ENCODE measurements around the gene MATN3. TPM values are rescaled to one million over a fixed set of nuclear protein-coding genes. Genes with fewer than 3 reads are reported as not detected.

Gene MATN3
- polyA plus RNA-seq, 5 donors, result 8.0 to 12.3 (median 9.1) TPM

DNA sequence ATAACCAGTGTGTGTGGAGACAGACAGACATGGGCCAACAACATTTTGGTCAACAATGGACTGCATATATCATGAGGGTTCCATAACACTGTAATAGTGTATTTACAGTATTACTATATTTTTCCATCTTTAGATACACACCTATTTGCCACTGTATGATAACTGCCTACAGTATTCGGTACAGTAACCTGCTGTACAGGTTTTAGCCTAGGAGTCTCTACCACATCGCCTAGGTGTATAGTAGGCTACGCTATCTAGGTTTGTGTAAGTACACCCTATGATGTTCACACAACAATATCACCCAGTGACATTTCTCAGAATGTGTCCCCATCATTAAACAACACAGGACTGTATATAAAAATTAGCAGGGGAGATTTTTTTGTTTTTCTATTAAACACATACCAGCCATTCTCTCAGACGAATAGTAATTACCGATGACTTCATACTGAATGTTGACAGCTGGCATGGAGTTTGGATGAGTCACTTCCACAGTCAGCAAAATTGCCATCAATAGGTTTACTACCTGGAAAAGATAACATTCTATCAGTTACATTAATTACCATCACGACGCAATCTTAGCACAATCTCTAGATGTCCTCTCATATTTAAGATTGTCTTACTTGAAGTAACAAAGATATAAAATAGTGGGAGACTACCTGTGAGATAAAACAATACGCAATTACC is 28.2 kb upstream of the MATN3 start:
- DNase-seq, result no peak

DNA sequence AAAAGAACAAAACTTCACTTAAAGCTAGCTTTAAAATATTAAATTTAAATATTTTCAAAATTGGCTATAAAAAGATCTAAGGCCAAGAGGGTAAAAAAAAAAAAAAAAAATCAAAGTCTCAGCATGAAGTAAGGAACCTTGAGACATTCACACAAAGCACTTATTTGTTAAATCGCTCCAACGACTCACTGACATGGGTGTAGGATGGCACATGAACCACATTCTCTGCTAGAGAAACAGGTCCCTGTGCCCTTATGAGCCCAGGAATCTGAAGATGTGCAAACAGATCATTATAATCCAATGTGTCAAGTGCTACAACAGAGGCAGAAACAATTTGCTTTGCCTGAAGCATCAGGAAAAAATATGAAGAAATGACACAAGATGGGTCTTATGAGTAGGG is 25.2 kb upstream of the MATN3 start:
- no peak for DNase-seq

DNA sequence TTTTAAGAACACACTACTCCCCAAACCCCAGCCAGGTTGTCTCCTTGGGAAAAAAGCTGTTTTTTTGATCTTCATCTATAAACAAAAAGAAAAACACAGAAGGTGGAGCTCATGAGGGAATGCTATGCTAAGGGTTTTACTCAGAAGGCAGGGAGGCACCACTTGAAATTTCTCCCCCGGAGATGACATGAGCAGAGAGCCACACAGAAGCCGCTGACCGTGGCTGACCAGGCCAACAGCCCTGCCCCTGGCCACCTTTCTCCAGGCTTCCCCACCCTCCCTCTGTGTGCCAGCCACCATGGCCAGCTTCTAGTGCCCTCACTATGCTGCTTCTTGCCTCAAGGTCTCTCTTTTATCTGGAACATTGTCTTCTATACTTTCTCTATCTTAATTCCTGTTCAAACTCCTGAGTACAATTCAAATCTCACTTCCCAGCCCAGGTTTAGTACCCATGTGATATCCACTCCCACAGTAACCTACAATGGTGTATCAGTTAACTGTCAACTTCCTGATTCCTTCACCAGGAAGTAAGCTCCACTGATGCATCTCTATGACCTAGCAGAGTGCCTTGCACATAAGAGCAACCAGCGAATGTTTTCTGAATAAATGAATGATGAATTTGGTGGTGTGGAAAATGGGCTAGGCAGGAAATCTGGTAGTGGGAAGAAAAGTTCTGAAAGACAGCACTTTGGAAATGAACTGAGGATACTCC is 23.6 kb upstream of the MATN3 start:
- DNase-seq, result no peak

DNA sequence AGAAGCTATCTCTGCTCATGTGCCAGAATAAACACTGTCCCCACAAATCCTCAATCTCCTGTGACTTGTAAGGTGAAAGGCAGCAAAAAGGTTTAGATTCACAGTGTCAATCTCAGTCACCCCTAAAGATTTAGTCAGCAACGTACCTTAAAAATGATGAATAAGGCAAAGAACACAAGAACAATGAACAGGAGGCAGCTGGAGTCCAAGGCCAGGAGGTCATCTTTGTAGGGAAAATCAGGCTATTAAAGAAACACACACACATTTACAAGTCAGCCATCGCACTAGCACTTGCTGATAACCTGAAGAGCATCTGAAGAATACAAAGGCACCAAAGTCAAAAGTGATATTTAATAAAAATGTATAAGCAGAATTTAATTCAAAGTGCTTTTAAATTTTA is 22.4 kb upstream of the MATN3 start:
- no peak for DNase-seq

DNA sequence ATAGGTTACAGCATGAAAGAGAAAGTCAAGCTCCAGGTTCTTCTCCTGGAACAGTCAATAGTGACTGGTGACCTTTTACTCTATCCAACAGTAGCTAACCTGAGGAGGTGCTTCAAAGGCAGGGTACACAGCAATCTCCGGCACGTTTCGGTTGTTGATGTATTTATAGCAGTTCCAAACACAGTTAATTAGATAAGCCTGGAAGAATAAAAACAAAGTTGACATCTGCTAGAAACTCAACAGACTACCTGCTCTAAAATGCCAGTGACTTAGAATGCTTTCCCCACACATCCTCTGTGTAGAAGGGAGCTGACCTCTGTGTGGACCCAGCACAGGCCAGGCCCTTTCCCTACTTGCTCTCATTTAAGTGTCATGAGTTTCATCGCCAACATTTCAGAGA is 21.8 kb upstream of the MATN3 start:
- DNase-seq, result no peak

DNA sequence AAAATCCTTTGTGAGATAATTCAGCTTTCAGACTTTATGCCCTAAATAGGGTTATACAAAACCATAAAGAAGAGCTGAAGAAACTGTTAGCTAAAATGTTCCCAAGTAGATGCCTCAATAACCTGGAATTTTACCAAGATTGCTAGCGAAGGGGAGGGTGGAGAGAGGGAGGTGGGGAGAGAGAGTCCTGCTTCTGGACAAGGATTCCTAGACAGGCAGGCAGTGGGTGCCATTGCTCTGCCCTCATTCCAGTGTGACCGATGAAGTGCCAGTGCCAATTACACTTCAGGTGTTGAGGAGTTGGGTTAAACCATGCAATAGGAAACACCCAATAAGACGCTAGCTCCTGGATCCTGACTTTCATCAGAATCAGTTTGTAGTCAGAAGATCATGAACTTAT is 20.9 kb upstream of the MATN3 start:
- no peak for DNase-seq

DNA sequence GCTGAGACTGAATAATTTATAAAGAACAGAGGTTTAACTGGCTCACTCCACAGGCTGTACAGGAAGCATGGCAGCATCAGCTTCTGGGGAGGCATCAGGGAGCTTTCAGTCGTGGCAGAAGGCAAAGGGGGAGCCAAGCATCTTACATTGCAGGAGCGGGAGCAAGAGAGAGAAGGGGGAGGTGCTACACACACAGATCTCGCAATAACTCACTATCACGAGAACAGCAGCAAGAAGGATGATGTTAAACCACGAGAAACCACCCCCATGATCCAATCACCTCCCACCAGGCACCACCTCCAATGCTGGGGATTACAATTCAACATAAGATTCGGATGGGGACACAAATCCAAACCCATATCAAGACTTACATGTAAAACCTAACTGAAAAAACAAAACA is 17.8 kb upstream of the MATN3 start:
- DNase-seq, result no peak

- no peak for DNase-seq
Observed at GRCh38 chr2:20027705-20028434, 15.4 kb upstream of the MATN3 start.

DNA sequence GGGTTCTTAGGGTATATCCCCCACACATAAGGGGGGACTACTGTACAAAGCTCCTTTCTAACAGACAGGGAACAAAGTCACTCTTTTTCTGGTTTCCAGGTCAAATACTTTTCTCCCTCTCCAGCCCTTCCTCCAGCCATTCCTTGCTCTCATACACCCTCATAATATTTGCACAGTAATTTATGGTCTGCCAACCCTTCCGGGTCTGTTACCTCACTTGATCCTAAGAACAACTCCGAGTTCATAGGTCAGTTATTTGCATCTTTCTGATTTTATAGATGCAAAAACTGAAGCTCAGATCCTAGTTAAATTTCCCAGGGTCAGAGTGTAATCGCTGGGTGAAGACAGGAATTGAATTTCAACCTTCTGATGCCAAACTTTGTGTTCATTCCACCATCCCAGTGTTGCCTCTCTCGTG is 14.8 kb upstream of the MATN3 start:
- no peak for DNase-seq

DNA sequence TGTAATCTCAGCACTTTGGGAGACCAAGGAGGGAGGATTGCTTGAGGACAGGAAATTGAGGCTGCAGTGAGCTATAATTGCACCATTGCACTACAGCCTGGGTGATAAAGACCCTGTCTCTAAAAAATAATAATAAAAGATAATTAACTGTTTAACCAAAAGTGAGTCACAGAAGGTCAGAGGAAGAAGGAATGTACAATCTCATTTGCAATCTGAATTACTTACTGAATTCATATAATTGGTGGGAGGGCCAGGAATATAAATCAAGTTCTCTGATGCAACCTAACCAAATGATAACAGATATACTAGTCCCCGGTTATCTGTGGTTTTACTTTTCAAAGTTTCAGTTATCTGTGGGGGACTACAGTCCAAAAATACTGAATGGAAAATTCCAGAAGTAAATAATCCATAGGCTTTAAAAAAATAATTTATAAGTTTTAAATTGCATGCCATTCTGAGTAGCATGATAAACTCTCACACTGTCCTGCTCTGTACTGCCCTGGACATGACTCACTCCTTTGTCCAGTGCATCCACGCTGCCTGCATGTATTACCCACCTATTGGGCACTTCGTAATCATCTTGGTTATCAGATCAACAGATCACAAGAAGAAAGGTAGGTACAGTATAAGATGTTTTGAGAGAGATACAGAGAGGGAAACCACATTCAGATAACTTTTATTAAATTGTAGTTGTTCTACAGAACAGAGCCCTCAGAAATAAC is 12.8 kb upstream of the MATN3 start:
- DNase-seq, result no peak

GRCh38 chr2:20023688-20024087 is 11.2 kb upstream of the MATN3 start:
- no peak for DNase-seq

DNA sequence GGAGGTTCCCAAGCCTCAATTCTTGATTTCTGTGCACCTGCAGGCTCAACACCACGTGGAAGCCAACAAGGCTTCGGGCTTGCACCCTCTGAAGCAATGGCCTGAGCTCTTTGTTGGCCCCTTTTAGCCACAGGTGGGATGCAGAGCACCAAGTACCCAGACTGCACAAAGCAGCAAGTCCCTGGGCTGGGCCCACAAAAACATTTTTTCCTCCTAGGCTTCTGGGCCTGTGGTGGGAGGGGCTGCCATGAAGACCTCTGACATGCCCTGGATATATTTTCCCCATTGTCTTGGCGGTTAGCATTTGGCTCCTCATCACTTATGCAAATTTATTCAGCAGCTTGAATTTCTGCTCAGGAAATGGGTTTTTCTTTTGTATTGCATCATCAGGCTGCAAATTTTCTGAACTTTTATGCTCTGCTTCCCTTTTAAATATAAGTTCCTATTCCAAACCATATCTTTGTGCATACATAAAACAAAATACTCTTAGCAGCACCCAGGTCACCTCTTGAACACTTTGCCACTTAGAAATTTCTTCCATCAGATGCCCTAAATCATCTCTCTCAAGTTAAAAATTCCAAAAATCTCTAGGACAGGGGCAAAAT is 9.0 kb upstream of the MATN3 start:
- no peak for DNase-seq

GRCh38 chr2:20019747-20020146 is 7.3 kb upstream of the MATN3 start:
- no peak for DNase-seq

GRCh38 chr2:20018601-20019152 is 6.2 kb upstream of the MATN3 start:
- no peak for DNase-seq

- no peak for DNase-seq
Observed at GRCh38 chr2:20016346-20016745, 3.9 kb upstream of the MATN3 start.

DNA sequence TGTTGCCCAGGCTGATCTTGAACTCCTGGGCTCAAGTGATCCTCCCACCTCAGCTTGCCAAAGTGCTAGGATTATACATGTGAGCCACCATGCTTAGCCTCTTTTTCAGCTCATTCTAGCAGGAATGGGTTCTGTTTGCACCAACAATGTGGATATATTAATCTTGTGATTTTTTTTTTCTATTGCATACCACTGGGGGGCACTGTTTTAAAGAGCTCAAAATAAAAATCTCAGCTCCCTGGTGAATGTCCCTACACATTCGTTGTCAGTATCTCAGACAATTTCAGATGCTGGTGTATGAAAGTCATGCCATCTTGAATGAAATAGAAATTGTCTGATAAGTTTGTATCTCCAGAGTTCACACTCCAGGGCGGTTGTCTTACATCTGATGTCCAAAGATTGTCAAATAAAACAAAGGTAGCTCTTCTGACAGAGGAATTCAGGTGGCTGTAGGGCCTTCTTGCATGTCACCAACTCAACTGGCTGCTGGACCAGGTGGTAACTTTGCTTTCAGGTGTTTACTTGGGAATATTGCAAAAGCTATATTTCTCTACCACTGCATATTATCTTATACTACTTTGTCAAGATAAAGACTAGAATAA is 3.1 kb upstream of the MATN3 start:
- peak in 1 of 2 donors; percentile 39 for DNase-seq

DNA sequence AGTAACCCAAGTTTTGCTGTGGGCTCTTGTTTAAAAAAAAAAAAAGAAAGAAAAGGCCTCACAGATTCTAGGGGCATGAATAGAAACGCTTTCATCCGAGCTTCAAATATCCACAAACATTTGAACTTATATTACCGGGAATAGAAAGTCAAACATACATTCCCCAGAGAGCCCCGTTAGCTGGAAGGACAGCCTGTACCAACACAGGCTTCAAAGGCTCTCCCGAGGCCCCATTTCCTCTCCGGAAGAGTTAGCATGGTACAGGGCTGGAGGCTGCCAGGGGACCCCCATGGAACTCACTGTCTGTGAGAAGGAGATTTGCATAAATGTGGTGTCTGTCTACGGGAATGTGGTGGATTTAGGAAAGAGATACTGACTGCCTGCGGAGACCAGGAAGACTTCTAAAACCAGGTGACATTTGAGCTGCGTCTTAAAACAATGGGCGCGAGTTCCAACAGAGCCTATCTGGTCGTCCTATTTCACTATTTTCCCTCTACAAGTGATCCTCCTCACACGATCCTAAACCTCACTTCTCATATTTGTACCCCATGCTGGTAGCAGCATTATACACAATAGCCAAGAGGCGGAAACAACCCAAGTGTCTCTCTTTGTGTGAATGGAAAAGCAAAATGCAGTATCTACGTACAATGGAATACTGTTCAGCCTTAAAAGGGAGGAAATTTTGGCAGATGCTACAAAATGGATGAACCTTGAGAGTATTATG is 820 bp upstream of the MATN3 start:
- DNase-seq, result no peak

DNA sequence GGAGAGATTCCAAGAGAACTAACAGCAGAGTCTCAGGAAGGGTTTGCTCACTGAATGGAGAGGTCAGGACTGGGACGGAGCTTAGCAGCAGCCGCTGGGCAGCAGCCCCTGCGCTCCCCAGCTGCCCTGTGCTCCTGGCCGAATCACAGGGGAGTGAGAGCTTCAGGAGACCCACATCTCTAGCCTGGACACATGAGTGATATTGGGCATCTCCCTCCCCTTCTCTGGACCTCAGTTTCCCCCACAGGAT is 511 bp downstream of the MATN3 start:
- DNase-seq, result no peak

DNA sequence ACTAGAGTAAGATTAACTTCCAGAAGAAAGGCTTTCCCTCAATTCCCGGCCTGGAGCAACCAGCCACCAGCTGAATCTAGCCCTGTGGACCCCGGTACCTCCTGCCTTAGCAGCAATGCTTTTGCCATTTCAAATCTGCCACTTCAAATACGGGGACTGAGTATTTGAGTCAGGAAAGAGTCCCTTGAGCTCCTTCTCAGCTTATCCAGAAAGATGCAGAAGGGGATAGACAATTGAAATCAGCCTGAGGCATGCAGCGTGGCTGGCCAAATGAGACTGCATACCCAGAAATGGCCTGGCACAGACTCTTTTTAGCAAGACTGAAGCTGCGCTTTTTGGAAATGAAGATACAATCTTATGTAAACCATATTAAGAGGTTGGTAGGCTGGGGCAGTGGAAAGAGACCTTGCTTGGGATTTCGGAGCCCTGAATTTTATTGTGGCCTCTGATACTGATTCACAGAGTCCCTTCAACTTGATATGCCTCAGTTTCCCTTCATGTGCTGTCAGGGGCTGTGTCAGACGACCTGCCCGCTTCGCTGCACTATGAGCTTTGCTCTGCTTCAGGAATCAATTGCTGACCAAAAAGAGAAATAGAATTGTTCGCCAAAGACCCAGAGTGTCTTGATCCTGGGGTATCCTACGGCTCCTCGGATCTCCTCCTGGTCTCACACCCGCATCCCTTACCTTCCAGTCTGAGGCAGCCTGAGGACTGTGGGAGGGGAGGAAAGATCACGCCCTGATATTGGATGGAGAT is 1.0 kb downstream of the MATN3 start:
- DNase-seq, result no peak

- DNase-seq, result no peak
Observed at GRCh38 chr2:20008703-20009102, 3.8 kb downstream of the MATN3 start.
